DOHH2 (cell line): Measurements from ENCODE around the gene ABCC6.

Source experiments
- EZH2phosphoT487 ChIP-seq: fragments of 200-600 bp; sonication (generic); IDR thresholded peaks from 2 replicates; pipeline ENCODE4 v1.6.1; 2017; ENCODE audit warnings: borderline replicate concordance, mild to moderate bottlenecking, antibody characterized with exemption, low read length, moderate library complexity, mixed read lengths
- TF ChIP-seq, protein P1 (sequence below): fragments of 200-600 bp; sonication (generic); IDR thresholded peaks from one replicate; pipeline ENCODE4 v1.5.1; 2014; ENCODE audit warnings: antibody characterized with exemption, mild to moderate bottlenecking, low read depth, low read length; ENCODE audit not compliant: poor library complexity, severe bottlenecking

DNA sequence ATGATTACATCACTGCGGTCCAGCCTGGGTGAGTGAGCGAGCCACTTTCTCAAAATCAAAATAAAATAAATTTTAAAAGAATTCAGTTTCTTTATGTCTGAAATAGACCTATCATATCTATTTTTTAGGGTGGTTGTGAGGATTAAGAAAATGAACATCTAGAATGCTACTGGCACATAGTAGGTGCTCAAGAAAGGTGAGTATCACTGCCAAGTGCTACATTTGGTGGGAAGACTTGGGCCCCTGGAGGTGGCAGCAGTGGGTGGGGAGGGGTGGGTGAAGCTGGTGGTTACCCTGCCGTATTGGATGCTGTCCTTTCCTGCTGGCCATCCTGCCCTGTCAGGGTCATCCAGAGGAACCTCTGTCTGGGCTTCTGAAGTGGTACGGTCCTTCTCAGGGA, 50.3 kb downstream of the ABCC6 start:
- TF ChIP-seq, protein P1, sequence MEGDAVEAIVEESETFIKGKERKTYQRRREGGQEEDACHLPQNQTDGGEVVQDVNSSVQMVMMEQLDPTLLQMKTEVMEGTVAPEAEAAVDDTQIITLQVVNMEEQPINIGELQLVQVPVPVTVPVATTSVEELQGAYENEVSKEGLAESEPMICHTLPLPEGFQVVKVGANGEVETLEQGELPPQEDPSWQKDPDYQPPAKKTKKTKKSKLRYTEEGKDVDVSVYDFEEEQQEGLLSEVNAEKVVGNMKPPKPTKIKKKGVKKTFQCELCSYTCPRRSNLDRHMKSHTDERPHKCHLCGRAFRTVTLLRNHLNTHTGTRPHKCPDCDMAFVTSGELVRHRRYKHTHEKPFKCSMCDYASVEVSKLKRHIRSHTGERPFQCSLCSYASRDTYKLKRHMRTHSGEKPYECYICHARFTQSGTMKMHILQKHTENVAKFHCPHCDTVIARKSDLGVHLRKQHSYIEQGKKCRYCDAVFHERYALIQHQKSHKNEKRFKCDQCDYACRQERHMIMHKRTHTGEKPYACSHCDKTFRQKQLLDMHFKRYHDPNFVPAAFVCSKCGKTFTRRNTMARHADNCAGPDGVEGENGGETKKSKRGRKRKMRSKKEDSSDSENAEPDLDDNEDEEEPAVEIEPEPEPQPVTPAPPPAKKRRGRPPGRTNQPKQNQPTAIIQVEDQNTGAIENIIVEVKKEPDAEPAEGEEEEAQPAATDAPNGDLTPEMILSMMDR: no peak
- TF ChIP-seq EZH2phosphoT487: no peak
